ENCODE data around the gene ANKRD16. TPM values are rescaled to one million over a fixed set of nuclear protein-coding genes. Genes with fewer than 3 reads are reported as not detected.

The ANKRD16 gene
- total and polyA plus RNA-seq, 2 experiments from 2014 or later, result 6.4 to 16.1 TPM

DNA sequence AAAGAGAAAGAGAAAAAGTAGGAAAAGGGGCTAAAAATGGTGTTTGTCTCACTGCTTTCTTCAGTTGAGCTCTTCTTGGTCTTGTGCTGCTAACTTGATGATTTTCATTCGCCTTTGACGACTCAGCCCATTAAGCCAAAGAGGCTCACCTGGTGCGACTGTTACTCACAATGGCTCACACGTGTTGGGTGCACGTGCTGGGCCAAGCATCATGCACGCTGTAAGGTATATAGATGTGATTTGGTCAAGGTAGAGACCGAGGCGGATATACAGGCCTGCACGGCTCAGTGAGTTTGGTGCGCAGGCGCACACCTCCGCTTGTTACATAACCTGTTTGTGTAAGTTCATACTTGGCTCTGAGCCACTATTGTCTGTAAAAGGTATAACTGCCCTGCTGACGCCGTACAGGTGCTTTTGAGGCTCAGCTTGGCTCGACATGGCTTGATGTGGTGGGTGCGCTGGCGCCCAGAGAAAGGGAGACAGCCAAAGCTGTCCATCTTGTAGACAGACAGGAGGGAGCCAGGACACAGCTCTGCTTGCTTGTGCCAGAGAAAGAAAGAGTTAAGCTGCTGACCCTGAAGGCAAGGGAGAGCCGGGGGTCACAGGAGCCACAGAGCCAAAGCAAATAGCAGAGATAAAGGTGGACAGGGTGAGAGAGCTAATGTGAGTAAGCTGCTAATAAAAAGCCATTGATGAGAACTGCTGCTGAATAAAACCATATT is 33.6 kb downstream of the ANKRD16 start:
- no peak overlapping the region for H2AFZ ChIP-seq
- H3F3A ChIP-seq (replicated peaks; ENCODE audit: low read depth), result no peaks in the 10 kb centered on the region

More for the DNA sequence above, 33.6 kb downstream of the ANKRD16 start:
- H3K27ac ChIP-seq (ENCODE audit: low read depth), result no peak overlapping the region
- no peak overlapping the region for H3K4me2 ChIP-seq
- H3K9me3 Mint-ChIP-seq, result peaks cover 3% of the 10 kb centered on the region; the same call in 2 of the 3 replicates
- ATAC-seq (no peak), DNase-seq (ENCODE audit: low spot score) (no peak)
- H4K20me1 ChIP-seq (replicated peaks; ENCODE audit: insufficient read depth), result no peaks in the 10 kb centered on the region
- H3K4me3 ChIP-seq, result no peak overlapping the region
- H3K36me3 Mint-ChIP-seq (ENCODE audit: low read depth), result no peaks in the 10 kb centered on the region; the same call in 2 of the 3 replicates
- peaks cover 4% of the 10 kb centered on the region; the same call in 2 of the 3 replicates for H3K4me1 Mint-ChIP-seq
- no peaks in the 10 kb centered on the region for H3K4me1 ChIP-seq (ENCODE audit: insufficient read depth)
- no peaks in the 10 kb centered on the region for H3K9me2 ChIP-seq (ENCODE audit: insufficient read depth)
- no peaks in the 10 kb centered on the region for H3K36me3 ChIP-seq (ENCODE audit: insufficient read depth)
- TF ChIP-seq ZNF331 (CRISPR knock-in tag; IDR thresholded peaks at IDR 0.05; ENCODE audit: low read depth) (no peak), CREB1 (CRISPR knock-in tag; IDR thresholded peaks at IDR 0.05; ENCODE audit: low read depth) (no peak), STAT1 (IDR thresholded peaks at IDR 0.05; ENCODE audit: unreplicated experiment) (no peak), POLR2AphosphoS5 (IDR thresholded peaks at IDR 0.05; ENCODE audit: low read depth) (no peak), EZH2phosphoT487 (IDR thresholded peaks at IDR 0.05; ENCODE audit: unreplicated experiment) (no peak), JUNB (IDR thresholded peaks at IDR 0.05; ENCODE audit: unreplicated experiment) (no peak), ZNF114 (CRISPR knock-in tag; IDR thresholded peaks at IDR 0.05) (no peak), EZH2 (IDR thresholded peaks at IDR 0.05; ENCODE audit: low read depth, unreplicated experiment) (no peak), NANOG (IDR thresholded peaks at IDR 0.05; ENCODE audit: borderline replicate concordance) (no peak)
- TF ChIP-seq, protein P1, sequence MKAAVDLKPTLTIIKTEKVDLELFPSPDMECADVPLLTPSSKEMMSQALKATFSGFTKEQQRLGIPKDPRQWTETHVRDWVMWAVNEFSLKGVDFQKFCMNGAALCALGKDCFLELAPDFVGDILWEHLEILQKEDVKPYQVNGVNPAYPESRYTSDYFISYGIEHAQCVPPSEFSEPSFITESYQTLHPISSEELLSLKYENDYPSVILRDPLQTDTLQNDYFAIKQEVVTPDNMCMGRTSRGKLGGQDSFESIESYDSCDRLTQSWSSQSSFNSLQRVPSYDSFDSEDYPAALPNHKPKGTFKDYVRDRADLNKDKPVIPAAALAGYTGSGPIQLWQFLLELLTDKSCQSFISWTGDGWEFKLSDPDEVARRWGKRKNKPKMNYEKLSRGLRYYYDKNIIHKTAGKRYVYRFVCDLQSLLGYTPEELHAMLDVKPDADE (IDR thresholded peaks at IDR 0.05), result no peak
- TF ChIP-seq, protein P2, sequence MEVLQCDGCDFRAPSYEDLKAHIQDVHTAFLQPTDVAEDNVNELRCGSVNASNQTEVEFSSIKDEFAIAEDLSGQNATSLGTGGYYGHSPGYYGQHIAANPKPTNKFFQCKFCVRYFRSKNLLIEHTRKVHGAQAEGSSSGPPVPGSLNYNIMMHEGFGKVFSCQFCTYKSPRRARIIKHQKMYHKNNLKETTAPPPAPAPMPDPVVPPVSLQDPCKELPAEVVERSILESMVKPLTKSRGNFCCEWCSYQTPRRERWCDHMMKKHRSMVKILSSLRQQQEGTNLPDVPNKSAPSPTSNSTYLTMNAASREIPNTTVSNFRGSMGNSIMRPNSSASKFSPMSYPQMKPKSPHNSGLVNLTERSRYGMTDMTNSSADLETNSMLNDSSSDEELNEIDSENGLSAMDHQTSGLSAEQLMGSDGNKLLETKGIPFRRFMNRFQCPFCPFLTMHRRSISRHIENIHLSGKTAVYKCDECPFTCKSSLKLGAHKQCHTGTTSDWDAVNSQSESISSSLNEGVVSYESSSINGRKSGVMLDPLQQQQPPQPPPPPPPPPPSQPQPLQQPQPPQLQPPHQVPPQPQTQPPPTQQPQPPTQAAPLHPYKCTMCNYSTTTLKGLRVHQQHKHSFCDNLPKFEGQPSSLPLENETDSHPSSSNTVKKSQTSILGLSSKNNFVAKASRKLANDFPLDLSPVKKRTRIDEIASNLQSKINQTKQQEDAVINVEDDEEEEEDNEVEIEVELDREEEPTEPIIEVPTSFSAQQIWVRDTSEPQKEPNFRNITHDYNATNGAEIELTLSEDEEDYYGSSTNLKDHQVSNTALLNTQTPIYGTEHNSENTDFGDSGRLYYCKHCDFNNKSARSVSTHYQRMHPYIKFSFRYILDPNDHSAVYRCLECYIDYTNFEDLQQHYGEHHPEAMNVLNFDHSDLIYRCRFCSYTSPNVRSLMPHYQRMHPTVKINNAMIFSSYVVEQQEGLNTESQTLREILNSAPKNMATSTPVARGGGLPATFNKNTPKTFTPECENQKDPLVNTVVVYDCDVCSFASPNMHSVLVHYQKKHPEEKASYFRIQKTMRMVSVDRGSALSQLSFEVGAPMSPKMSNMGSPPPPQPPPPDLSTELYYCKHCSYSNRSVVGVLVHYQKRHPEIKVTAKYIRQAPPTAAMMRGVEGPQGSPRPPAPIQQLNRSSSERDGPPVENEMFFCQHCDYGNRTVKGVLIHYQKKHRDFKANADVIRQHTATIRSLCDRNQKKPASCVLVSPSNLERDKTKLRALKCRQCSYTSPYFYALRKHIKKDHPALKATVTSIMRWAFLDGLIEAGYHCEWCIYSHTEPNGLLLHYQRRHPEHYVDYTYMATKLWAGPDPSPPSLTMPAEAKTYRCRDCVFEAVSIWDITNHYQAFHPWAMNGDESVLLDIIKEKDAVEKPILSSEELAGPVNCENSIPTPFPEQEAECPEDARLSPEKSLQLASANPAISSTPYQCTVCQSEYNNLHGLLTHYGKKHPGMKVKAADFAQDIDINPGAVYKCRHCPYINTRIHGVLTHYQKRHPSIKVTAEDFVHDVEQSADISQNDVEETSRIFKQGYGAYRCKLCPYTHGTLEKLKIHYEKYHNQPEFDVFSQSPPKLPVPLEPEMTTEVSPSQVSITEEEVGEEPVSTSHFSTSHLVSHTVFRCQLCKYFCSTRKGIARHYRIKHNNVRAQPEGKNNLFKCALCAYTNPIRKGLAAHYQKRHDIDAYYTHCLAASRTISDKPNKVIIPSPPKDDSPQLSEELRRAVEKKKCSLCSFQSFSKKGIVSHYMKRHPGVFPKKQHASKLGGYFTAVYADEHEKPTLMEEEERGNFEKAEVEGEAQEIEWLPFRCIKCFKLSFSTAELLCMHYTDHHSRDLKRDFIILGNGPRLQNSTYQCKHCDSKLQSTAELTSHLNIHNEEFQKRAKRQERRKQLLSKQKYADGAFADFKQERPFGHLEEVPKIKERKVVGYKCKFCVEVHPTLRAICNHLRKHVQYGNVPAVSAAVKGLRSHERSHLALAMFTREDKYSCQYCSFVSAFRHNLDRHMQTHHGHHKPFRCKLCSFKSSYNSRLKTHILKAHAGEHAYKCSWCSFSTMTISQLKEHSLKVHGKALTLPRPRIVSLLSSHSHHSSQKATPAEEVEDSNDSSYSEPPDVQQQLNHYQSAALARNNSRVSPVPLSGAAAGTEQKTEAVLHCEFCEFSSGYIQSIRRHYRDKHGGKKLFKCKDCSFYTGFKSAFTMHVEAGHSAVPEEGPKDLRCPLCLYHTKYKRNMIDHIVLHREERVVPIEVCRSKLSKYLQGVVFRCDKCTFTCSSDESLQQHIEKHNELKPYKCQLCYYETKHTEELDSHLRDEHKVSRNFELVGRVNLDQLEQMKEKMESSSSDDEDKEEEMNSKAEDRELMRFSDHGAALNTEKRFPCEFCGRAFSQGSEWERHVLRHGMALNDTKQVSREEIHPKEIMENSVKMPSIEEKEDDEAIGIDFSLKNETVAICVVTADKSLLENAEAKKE (CRISPR knock-in tag; IDR thresholded peaks at IDR 0.05), result no peak
- TF ChIP-seq, protein P3, sequence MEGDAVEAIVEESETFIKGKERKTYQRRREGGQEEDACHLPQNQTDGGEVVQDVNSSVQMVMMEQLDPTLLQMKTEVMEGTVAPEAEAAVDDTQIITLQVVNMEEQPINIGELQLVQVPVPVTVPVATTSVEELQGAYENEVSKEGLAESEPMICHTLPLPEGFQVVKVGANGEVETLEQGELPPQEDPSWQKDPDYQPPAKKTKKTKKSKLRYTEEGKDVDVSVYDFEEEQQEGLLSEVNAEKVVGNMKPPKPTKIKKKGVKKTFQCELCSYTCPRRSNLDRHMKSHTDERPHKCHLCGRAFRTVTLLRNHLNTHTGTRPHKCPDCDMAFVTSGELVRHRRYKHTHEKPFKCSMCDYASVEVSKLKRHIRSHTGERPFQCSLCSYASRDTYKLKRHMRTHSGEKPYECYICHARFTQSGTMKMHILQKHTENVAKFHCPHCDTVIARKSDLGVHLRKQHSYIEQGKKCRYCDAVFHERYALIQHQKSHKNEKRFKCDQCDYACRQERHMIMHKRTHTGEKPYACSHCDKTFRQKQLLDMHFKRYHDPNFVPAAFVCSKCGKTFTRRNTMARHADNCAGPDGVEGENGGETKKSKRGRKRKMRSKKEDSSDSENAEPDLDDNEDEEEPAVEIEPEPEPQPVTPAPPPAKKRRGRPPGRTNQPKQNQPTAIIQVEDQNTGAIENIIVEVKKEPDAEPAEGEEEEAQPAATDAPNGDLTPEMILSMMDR (conservative IDR thresholded peaks at IDR 0.05; ENCODE audit: low read depth in 2 of 2), result no peak
- TF ChIP-seq, protein P4, sequence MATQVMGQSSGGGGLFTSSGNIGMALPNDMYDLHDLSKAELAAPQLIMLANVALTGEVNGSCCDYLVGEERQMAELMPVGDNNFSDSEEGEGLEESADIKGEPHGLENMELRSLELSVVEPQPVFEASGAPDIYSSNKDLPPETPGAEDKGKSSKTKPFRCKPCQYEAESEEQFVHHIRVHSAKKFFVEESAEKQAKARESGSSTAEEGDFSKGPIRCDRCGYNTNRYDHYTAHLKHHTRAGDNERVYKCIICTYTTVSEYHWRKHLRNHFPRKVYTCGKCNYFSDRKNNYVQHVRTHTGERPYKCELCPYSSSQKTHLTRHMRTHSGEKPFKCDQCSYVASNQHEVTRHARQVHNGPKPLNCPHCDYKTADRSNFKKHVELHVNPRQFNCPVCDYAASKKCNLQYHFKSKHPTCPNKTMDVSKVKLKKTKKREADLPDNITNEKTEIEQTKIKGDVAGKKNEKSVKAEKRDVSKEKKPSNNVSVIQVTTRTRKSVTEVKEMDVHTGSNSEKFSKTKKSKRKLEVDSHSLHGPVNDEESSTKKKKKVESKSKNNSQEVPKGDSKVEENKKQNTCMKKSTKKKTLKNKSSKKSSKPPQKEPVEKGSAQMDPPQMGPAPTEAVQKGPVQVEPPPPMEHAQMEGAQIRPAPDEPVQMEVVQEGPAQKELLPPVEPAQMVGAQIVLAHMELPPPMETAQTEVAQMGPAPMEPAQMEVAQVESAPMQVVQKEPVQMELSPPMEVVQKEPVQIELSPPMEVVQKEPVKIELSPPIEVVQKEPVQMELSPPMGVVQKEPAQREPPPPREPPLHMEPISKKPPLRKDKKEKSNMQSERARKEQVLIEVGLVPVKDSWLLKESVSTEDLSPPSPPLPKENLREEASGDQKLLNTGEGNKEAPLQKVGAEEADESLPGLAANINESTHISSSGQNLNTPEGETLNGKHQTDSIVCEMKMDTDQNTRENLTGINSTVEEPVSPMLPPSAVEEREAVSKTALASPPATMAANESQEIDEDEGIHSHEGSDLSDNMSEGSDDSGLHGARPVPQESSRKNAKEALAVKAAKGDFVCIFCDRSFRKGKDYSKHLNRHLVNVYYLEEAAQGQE (IDR thresholded peaks at IDR 0.05; ENCODE audit: unreplicated experiment), result no peak
- H3K27me3 ChIP-seq (ENCODE audit: insufficient read depth), result no peaks in the 10 kb centered on the region
- H3K4me3 Mint-ChIP-seq, result no peak overlapping the region
- no peak overlapping the region for H3K27ac Mint-ChIP-seq
- peaks cover 9% of the 10 kb centered on the region for H3K27me3 Mint-ChIP-seq (ENCODE audit: insufficient read depth, low read depth, poor library complexity)
- H3K79me2 ChIP-seq (replicated peaks; ENCODE audit: insufficient read depth), result no peaks in the 10 kb centered on the region

All from GM23338 (cell line).